ENCODE results near the gene ARGLU1. TPM values are rescaled to one million over a fixed set of nuclear protein-coding genes. Genes with fewer than 3 reads are reported as not detected.

Gene ARGLU1
- polyA plus RNA-seq, 4 donors: 43.8 to 164 (median 56.0) TPM

- Histone ChIP-seq H3K27me3 (ENCODE audit: control insufficient read depth in 3 of 3, insufficient read depth in 3 of 3, low read length in 3 of 3) (no peaks in the 10 kb centered on the region), H3K4me3 (ENCODE audit: low read depth in 1 of 3, low read length in 3 of 3) (no peak overlapping the region), H3K36me3 (ENCODE audit: control insufficient read depth in 3 of 3, insufficient read depth in 2 of 3, low read depth in 1 of 3, low read length in 3 of 3) (peaks cover 3 to 27% (median 4%) of the 10 kb centered on the region in 3 donors), H3K9me3 (ENCODE audit: control insufficient read depth in 2 of 2, insufficient read depth in 1 of 2, low read depth in 1 of 2, low read length in 1 of 2) (no peaks in the 10 kb centered on the region), H3K27ac (ENCODE audit: low read depth in 1 of 3, low read length in 2 of 3) (peak overlapping the region in 1 of 3 donors; percentile 13), H3K4me1 (ENCODE audit: control insufficient read depth in 3 of 3, insufficient read depth in 2 of 3, low read depth in 1 of 3, low read length in 2 of 3) (peaks cover 5 to 54% (median 6%) of the 10 kb centered on the region in 3 donors)
- 82 to 88% (median 88%) methylated on average over 3 of the region's 3 CpGs for WGBS, 3 donors
- no peak for DNase-seq
- FAIRE-seq: no peak
Measured at GRCh38 chr13:106494936-106495335, 73.0 kb downstream of the ARGLU1 start.

- Histone ChIP-seq H3K27me3 (ENCODE audit: control insufficient read depth in 3 of 3, insufficient read depth in 3 of 3, low read length in 3 of 3) (no peaks in the 10 kb centered on the region), H3K9me3 (ENCODE audit: control insufficient read depth in 2 of 2, insufficient read depth in 1 of 2, low read depth in 1 of 2, low read length in 1 of 2) (no peaks in the 10 kb centered on the region), H3K4me1 (ENCODE audit: control insufficient read depth in 3 of 3, insufficient read depth in 2 of 3, low read depth in 1 of 3, low read length in 2 of 3) (peaks cover 3 to 52% (median 5%) of the 10 kb centered on the region in 3 donors), H3K4me3 (ENCODE audit: low read depth in 1 of 3, low read length in 3 of 3) (no peak overlapping the region), H3K36me3 (ENCODE audit: control insufficient read depth in 3 of 3, insufficient read depth in 2 of 3, low read depth in 1 of 3, low read length in 3 of 3) (peaks cover 3 to 27% (median 4%) of the 10 kb centered on the region in 3 donors), H3K27ac (ENCODE audit: low read depth in 1 of 3, low read length in 2 of 3) (peak overlapping the region in 1 of 3 donors; percentile 73)
- DNase-seq (peak; percentile 42 to 70), FAIRE-seq (no peak)
Measured at GRCh38 chr13:106494506-106494905, 73.4 kb downstream of the ARGLU1 start.

GRCh38 chr13:106493533-106494220 lies 74.3 kb downstream of the ARGLU1 start:
- peak overlapping the region in 1 of 3 donors; percentile 73 for H3K27ac ChIP-seq (ENCODE audit: low read depth in 1 of 3, low read length in 2 of 3)
- no peaks in the 10 kb centered on the region for H3K27me3 ChIP-seq (ENCODE audit: control insufficient read depth in 3 of 3, insufficient read depth in 3 of 3, low read length in 3 of 3)
- H3K9me3 ChIP-seq (ENCODE audit: control insufficient read depth in 2 of 2, insufficient read depth in 1 of 2, low read depth in 1 of 2, low read length in 1 of 2): no peaks in the 10 kb centered on the region
- DNase-seq: peak in 1 of 2 donors; percentile 83
- FAIRE-seq: no peak
- peaks cover 0 to 58% (median 5%) of the 10 kb centered on the region in 3 donors for H3K4me1 ChIP-seq (ENCODE audit: control insufficient read depth in 3 of 3, insufficient read depth in 2 of 3, low read depth in 1 of 3, low read length in 2 of 3)
- no peak overlapping the region for H3K4me3 ChIP-seq (ENCODE audit: low read depth in 1 of 3, low read length in 3 of 3)
- peaks cover 3 to 27% (median 4%) of the 10 kb centered on the region in 3 donors for H3K36me3 ChIP-seq (ENCODE audit: control insufficient read depth in 3 of 3, insufficient read depth in 2 of 3, low read depth in 1 of 3, low read length in 3 of 3)
- WGBS, 3 donors: 59 to 77% (median 67%) methylated on average over 17 of the region's 17 CpGs

- no peak for DNase-seq
- no peaks in the 10 kb centered on the region for H3K27me3 ChIP-seq (ENCODE audit: control insufficient read depth in 3 of 3, insufficient read depth in 3 of 3, low read length in 3 of 3)
- 92 to 96% (median 94%) methylated on average over 54 of the region's 54 CpGs for WGBS, 3 donors
- H3K36me3 ChIP-seq (ENCODE audit: control insufficient read depth in 3 of 3, insufficient read depth in 2 of 3, low read depth in 1 of 3, low read length in 3 of 3): peaks cover 3 to 27% (median 4%) of the 10 kb centered on the region in 3 donors
- peak overlapping the region in 1 of 3 donors; percentile 73 for H3K27ac ChIP-seq (ENCODE audit: low read depth in 1 of 3, low read length in 2 of 3)
- H3K4me3 ChIP-seq (ENCODE audit: low read depth in 1 of 3, low read length in 3 of 3): no peak overlapping the region
- peaks cover 2 to 65% (median 5%) of the 10 kb centered on the region in 3 donors for H3K4me1 ChIP-seq (ENCODE audit: control insufficient read depth in 3 of 3, insufficient read depth in 2 of 3, low read depth in 1 of 3, low read length in 2 of 3)
- no peak for FAIRE-seq
- no peaks in the 10 kb centered on the region for H3K9me3 ChIP-seq (ENCODE audit: control insufficient read depth in 2 of 2, insufficient read depth in 1 of 2, low read depth in 1 of 2, low read length in 1 of 2)
Measured at GRCh38 chr13:106492588-106493475, 75.1 kb downstream of the ARGLU1 start.

GRCh38 chr13:106491928-106492587 lies 75.9 kb downstream of the ARGLU1 start:
- FAIRE-seq (no peak), DNase-seq (peak in 1 of 2 donors; percentile 59)
- H3K4me3 ChIP-seq (ENCODE audit: low read depth in 1 of 3, low read length in 3 of 3): peak overlapping the region in 1 of 3 donors; percentile 7
- H3K9me3 ChIP-seq (ENCODE audit: control insufficient read depth in 2 of 2, insufficient read depth in 1 of 2, low read depth in 1 of 2, low read length in 1 of 2): no peaks in the 10 kb centered on the region
- peaks cover 3 to 27% (median 4%) of the 10 kb centered on the region in 3 donors for H3K36me3 ChIP-seq (ENCODE audit: control insufficient read depth in 3 of 3, insufficient read depth in 2 of 3, low read depth in 1 of 3, low read length in 3 of 3)
- H3K27ac ChIP-seq (ENCODE audit: low read depth in 1 of 3, low read length in 2 of 3): peak overlapping the region in 1 of 3 donors; percentile 73
- 80 to 89% (median 84%) methylated on average over 14 of the region's 14 CpGs for WGBS, 3 donors
- no peaks in the 10 kb centered on the region for H3K27me3 ChIP-seq (ENCODE audit: control insufficient read depth in 3 of 3, insufficient read depth in 3 of 3, low read length in 3 of 3)
- H3K4me1 ChIP-seq (ENCODE audit: control insufficient read depth in 3 of 3, insufficient read depth in 2 of 3, low read depth in 1 of 3, low read length in 2 of 3): peaks cover 4 to 72% (median 5%) of the 10 kb centered on the region in 3 donors

Other genes starting within 250 kb of the ARGLU1 start
- 10 to 100 TPM; 10.8 to 33.0 (median 19.2) TPM for gene EFNB2, start 32.5 kb downstream of the ARGLU1 start, polyA plus RNA-seq

All from small intestine (tissue), 7 donors.